RPMI8226 (cell line): ENCODE measurements around the gene TTC39A.
"Not testable (repeated sequence)": the region's sequence is repeated elsewhere in the genome, so short reads cannot be mapped to it uniquely, and the experiment has no call there.

ENCODE experiments used
- DNase-seq: peaks from one replicate; pipeline ENCODE4 v3.0.0-alpha.2; 2015

TTC39A gene

DNA sequence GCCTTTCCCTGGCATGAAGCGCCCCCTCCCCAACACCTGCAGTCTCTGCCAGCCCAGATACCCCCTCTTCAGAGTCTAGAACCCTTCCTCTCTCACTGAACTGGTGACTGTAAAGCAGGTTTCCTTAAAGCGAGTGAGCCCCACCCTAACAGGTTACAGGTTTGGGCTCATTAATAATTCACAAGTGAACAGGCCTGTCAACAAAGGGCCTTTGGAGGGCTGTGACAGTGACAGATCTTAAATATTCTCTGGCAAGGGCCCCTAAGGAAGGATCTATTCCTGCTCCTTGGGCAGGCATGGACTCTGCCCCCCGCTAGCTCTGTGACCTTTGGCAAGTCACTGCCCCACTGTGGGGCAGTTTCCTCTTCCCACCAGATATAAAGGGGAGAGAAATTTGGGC, 5.6 kb upstream of the TTC39A start:
- no peak for DNase-seq

- DNase-seq = peak; percentile 60
Measured at GRCh38 chr1:51331206-51332100, 1.1 kb upstream of the TTC39A start.

- no peak for DNase-seq
Measured at GRCh38 chr1:51329443-51330325, 678 bp downstream of the TTC39A start.

DNA sequence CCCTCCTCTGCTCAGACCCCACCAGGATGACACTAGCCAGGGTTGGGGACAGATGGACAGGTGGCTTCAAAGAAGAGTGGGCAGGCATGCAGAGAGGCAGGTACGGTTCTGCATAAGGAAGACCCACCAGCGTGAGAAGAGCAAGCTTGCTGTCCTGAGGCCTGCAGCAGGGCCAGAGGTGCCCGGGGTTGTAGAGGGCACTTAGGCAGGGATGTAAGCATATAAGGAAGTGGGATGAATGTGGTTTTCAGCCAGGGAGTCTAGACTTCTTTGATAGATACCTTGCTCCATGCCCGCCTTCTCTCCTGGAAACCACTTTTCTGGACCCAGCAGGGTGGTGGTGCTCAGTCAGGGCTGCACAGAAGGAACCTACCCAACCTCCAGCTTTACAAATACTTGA, 1.4 kb downstream of the TTC39A start:
- no peak for DNase-seq

GRCh38 chr1:51328279-51328678, 2.1 kb downstream of the TTC39A start:
- DNase-seq = no peak

- no peak for DNase-seq
Measured at GRCh38 chr1:51327386-51327785, 3.0 kb downstream of the TTC39A start.

DNA sequence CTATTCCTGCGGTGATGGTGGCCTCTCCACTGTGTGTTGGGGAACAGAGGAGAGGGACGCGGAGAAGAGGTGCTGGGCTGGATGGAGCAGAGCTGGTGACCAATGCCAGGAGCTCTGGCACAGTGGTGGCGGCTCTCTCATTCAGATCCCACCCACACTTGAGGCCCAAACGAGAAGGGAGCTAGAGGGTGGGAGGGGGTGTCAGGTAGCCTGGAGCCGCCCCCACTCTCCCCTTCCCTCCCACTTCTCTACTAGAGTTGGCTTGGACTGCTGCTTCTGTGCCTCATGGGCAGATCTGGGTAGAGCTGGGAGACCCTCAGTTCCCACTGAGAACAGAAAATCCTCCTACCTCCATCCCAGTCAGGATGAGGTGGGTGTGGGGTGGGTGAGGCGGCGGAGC, 3.5 kb downstream of the TTC39A start:
- DNase-seq = no peak

- no peak for DNase-seq
Measured at GRCh38 chr1:51325878-51326755, 4.2 kb downstream of the TTC39A start.

- no peak for DNase-seq
Measured at GRCh38 chr1:51325391-51325790, 5.0 kb downstream of the TTC39A start.

DNA sequence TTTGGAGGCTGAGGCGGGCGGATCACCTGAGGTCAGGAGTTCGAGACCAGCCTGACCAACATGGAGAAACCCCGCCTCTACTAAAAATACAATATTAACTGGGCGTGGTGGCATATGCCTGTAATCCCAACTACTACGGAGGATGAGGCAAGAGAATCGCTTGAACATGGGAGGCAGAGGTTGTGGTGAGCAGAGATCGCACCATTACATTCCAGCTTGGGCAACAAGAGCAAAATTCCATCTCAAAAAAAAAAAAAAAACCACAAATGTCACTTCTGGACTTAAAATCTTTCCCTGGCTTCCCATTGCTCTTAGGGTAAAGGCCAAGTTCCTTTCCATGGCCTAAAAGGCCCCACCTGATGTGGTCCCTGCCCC, 5.4 kb downstream of the TTC39A start:
- not testable (repeated sequence) for DNase-seq

DNA sequence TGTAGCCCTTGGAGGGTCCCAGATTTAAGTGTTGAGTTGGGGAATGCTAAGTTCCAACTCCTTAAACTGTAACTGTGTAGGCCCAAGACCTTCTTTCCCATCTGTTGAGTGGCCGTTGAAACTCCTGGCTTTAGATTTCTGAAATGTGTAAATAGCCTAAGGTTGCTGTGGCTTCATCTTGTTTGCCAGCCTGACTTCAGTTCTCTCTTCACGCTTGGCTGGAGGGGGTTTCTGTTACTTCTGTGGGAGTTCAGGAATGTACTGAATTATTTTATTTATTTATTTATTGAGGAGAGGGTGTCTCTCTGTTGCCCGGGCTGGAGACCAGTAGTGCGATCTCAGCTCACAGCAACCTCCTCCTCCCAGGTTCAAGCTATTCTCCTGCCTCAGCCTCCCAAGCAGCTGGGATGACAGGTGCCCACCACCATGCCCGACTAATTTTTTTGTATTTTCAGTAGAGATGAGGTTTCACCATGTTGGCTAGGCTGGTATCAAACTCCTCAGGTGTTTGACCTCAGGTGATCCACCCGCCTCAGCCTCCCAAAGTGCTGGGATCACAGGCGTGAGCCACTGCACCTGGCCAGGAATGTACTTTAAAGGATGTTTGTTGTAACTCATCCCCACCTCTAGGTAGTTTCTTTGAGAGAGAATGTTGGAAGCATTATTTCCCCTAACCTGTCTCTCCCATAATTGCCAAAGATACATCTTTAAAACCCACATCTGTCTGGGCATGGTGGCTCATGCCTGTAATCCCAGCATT, 5.9 kb downstream of the TTC39A start:
- no peak for DNase-seq

DNA sequence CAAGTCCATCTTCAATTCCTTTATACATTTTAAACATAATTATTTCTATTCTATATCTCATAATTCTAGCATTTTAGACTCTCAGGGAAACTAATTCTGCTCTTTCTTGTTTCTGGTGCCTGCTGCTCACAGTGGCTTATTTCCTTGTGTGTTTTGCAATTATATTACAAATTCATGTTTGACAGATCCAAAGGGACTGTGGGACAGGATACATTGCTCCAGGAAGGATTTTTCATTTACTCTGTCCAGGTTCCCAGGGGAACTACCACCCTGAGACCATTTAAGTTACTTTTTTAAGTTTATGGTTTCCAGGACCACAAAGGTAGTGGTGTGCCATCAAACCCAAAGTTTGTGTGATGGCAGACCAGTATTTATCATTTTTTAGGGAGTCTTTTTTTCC, 6.6 kb downstream of the TTC39A start:
- DNase-seq = no peak

DNA sequence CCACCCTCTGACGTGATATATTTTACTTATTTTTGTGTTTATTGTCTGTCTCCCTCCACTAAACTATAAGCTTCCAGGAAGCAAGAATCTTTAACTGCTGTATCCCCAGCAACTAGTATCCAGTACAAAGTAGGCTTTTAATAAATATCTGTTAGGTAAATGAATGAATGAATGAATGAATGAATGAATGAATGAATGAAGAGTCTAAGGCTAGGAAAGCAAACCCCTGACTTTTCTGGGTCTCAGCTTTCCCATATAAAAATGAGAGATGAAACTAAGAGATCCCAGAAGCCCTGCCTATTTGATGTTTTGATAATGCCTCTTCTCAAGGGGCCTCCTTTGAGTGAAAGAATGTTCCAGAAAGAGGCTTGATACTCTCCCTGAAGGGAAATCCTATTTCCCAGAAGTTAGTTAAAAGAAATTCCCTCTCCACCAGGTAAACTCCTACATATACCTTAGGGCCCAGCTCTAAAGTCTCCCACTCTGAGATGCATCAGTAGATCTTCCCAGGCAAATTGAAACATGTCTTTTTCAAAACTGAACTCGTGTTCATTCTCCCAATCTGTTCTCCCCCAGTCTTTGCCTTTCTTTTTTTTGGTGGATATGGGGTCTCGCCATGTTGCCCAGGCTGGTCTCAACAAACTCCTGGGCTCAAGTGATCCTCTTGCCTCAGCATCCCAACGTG, 7.8 kb downstream of the TTC39A start:
- no peak for DNase-seq

GRCh38 chr1:51321924-51322280, 8.5 kb downstream of the TTC39A start:
- no peak for DNase-seq

DNA sequence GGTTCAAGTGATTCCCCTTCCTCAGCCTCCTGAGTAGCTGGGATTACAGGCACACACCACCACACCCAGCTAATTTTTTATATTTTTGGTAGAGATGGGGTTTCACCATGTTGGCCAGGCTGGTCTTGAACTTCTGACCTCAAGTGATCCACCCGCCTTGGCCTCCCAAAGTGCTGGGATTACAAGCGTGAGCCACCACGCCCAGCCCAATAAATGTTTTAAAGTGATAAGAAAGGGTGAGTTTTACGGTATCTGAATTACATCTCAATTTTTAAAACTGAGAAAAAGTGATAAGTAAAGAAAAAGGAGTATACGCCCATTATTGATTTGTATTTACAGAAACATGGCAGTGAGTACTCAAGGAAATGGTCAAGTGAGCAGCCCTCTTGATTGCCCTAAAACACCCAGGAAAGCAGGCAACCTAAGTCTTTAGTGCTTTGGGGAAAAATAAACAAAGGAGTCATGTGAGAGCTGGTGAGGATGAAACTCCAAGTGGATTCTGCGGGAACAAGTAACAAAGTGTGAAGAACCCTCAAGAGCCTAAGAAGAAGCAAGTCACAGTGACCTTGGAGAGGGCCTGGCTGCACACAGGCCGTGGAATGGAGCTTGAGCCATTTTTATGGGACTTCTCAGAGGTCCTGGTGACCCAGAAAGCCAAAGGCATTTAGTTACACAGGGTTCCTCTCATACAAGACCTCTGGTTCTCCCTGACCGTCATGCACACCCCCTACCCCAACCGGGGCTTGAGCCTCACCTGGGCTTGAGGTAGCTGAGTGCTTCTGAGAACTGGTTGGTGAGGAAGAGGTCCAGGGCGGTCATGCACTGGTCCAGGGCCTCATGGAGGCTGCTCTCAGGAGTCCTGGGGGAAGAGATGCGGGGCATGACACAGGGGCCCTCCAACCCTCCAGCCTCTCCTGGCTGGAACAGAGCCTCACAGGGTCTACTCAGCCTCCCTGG, 9.1 kb downstream of the TTC39A start:
- no peak for DNase-seq

GRCh38 chr1:51317798-51318197, 12.6 kb downstream of the TTC39A start:
- no peak for DNase-seq

DNA sequence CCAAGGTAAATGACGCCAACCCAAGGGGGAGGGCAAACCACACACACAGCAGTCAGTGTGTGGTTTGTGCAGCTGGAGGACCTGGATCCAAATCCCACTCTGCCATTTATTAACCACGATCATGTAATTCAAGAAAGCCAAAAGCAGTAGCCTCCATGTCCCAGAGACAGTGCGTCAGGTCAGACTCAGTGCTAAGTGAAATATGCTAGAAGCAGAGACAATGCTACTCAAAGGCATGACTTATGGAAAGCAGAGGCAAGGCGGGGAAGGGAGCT, 13.6 kb downstream of the TTC39A start:
- no peak for DNase-seq

DNA sequence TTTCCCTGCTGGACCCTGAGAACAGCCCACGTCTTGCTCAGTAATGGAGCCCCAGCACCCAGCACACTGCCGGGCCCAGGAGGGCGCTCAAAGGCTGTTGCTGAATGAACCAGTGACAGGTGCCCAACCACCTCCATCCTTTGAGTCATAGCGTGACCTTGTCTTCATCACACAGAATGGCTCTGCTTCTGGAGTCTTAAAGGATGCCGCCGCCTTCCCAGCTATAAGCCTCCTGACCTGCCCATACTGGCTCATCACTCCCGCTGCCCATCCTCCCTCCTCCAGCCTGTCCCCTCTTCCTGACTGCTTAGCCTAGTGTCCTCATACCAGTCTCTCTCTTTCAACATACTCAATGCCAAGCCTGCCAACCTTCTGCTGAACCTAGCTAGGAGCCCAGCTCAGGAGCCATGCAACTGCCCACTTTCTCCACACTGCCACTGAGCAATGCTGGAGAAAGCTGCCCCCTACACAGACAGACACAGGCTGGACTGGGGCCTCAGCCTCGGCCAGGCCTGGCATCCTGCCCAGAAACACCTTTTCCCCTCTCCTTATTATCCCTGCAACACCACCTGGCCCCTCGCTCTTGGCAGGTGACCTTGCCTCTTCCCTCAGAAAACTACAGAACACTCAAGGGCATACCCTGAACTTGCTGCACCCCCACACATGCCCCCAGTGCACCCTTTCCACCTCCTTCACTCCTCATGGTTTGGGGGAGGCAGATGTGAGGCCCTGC, 14.1 kb downstream of the TTC39A start:
- DNase-seq = peak; percentile 27

DNA sequence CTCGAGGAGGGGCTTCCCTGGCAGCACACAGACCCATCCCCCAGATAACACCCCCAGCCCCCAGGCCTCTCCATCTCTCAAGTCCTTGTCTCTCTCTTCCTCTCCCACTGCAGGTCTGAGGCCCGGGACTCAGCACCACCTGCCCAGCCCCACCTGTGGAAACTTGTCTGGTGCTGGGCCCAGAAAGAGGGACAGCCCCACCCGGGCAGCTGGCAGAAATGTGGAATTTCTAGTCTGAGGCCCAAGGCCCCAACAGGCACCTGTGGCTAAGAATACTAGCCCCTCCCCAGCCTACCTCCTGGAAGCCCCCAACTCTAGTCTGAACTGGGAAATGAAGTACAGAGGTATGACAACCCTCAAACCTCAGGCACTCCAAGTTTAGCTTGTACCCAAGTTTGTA, 15.4 kb downstream of the TTC39A start:
- DNase-seq = no peak
